ENCODE measurements around the gene CAPZB. TPM values are rescaled to one million over a fixed set of nuclear protein-coding genes. Genes with fewer than 3 reads are reported as not detected.

Gene CAPZB
- total and polyA plus RNA-seq, 11 donors: 77.8 to 348 (median 237) TPM

- peaks cover 0 to 67% (median 39%) of the 10 kb centered on the region in 12 donors for H3K4me1 ChIP-seq
- WGBS, 4 donors: 70 to 90% (median 84%) methylated on average over 5 to 14 of the region's 14 CpGs
- no peak for TF ChIP-seq POLR2A (IDR thresholded peaks at IDR 0.05)
- TF ChIP-seq CTCF (IDR thresholded peaks at IDR 0.05): no peak
These were observed 92.3 kb downstream of the CAPZB start for GRCh38 chr1:19393046-19393445.

DNA sequence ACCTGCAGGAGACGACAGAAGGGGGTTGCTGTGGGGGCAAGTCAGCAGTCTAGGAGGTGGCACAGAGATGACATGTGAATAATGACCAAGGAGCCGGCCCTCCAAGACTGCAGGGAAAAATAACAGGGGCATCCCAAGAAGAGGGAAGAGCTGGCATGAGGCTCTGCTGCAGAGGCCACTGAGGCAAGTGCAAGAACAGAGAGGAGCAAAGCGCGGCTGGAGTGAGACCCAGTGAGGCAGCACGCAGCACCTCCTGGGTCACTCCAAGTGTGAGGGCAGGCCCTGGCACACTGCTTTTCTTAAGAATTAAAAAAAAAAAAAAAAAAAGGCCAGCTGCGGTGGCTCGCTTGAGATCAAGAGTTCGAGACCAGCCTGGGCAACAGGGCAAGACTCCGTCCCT, 93.1 kb downstream of the CAPZB start:
- intact Hi-C loops (cut with DNase I): loop anchor here (5.0 to 10.0 kb wide), 9 partner anchors 45 to 260 kb away; partner anchors contain the start of gene CAPZB (in 3 of the 10)
- no peaks in the 10 kb centered on the region for H3K9me3 ChIP-seq
- H3K4me1 ChIP-seq: peaks cover 0 to 68% (median 41%) of the 10 kb centered on the region in 12 donors
- TF ChIP-seq CTCF (IDR thresholded peaks at IDR 0.05) (no peak), POLR2A (IDR thresholded peaks at IDR 0.05) (no peak)
- WGBS, 4 donors: 83 to 94% (median 93%) methylated on average over 9 of the region's 9 CpGs
- peak overlapping the region in 7 of 12 donors; percentile 35 to 84 (median 81) for H3K27ac ChIP-seq
- peaks cover 0 to 20% (median 4%) of the 10 kb centered on the region in 9 donors for H3K36me3 ChIP-seq
- no peak for ATAC-seq
- no peaks in the 10 kb centered on the region for H3K27me3 ChIP-seq
- no peak overlapping the region for H3K4me3 ChIP-seq
- DNase-seq: no peak

More at GRCh38 chr1:19393046-19393445, 92.3 kb downstream of the CAPZB start:
- ATAC-seq (no peak), DNase-seq (no peak)
- H3K27me3 ChIP-seq: no peaks in the 10 kb centered on the region
- H3K27ac ChIP-seq: peak overlapping the region in 3 of 12 donors; percentile 3 to 84 (median 14)
- peaks cover 0 to 22% (median 4%) of the 10 kb centered on the region in 9 donors for H3K36me3 ChIP-seq
- intact Hi-C loops (cut with DNase I): loop anchor here (5.0 to 10.0 kb wide), 9 partner anchors 44 to 259 kb away; partner anchors contain the start of gene CAPZB (in 3 of the 10)
- no peaks in the 10 kb centered on the region for H3K9me3 ChIP-seq
- no peak overlapping the region for H3K4me3 ChIP-seq

GRCh38 chr1:19391596-19391981, 93.8 kb downstream of the CAPZB start:
- peaks cover 0 to 74% (median 45%) of the 10 kb centered on the region in 12 donors for H3K4me1 ChIP-seq
- H3K36me3 ChIP-seq: peaks cover 0 to 20% (median 4%) of the 10 kb centered on the region in 9 donors
- no peaks in the 10 kb centered on the region for H3K9me3 ChIP-seq
- ATAC-seq (peak in 2 of 4 donors; percentile 15 to 18), DNase-seq (no peak)
- intact Hi-C loops (cut with DNase I): loop anchor here (1.0 to 10.0 kb wide), 11 partner anchors 46 to 261 kb away; partner anchors contain the start of gene CAPZB (in 3 of the 10)
- 49 to 56% (median 53%) methylated on average over 10 of the region's 10 CpGs for WGBS, 4 donors
- H3K4me3 ChIP-seq: peak overlapping the region in 7 of 12 donors; percentile 4 to 38 (median 28)
- TF ChIP-seq CTCF (IDR thresholded peaks at IDR 0.05): no peak
- no peaks in the 10 kb centered on the region for H3K27me3 ChIP-seq
- H3K27ac ChIP-seq: peak overlapping the region in 11 of 12 donors; percentile 35 to 84 (median 77)

DNA sequence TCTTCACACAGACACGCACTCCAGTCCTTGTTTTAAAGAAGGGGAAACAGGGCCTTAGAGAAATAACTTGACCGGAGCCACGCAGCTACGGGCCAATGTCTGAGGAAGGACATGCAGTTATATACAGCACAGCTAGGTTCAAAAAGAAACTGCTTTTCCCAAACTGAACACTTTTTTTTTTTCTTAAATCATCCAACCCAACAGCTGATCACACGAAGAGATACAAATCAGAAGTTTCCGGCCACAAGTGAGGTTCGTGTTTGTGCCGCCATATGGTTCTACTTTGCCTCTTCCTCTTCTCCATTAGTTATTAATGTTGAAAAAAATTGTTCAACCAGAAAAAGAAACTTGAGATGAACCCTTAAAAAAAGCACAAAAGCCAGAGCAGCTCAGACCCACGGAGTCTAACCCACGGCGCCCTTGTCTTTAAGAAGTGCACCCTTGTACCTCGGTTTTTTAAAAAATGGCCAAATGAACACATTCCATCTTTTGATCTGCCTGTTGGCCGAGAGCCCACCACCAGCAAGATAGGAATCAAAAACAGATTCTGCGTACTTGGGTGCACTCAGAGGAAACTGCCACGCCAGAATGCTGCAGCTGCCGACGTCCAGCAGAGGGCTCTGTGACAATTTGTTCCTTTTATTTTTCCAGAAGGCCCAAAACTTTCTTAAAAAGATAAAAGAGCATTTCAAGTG, 94.3 kb downstream of the CAPZB start:
- H3K27ac ChIP-seq: peak overlapping the region; percentile 47 to 84 (median 72)
- no peaks in the 10 kb centered on the region for H3K9me3 ChIP-seq
- peak; percentile 60 to 88 (median 74) for TF ChIP-seq CTCF (IDR thresholded peaks at IDR 0.05)
- TF ChIP-seq POLR2A (IDR thresholded peaks at IDR 0.05): no peak
- H3K4me3 ChIP-seq: peak overlapping the region in 8 of 12 donors; percentile 2 to 38 (median 26)
- DNase-seq (peak in 3 of 5 donors; percentile 59 to 70 (median 62)), ATAC-seq (peak in 3 of 4 donors; percentile 19 to 55 (median 55))
- peaks cover 0 to 20% (median 3%) of the 10 kb centered on the region in 9 donors for H3K36me3 ChIP-seq
- WGBS, 4 donors: 30 to 43% (median 37%) methylated on average over 17 of the region's 17 CpGs
- intact Hi-C loops (cut with DNase I): loop anchor here (1.0 to 10.0 kb wide), 11 partner anchors 46 to 261 kb away; partner anchors contain the start of gene CAPZB (in 3 of the 10)
- H3K27me3 ChIP-seq: no peaks in the 10 kb centered on the region
- peaks cover 3 to 79% (median 51%) of the 10 kb centered on the region in 12 donors for H3K4me1 ChIP-seq
